OCI-LY7 (cell line): ENCODE measurements around the gene CENPC. TPM values are rescaled to one million over a fixed set of nuclear protein-coding genes. Genes with fewer than 3 reads are reported as not detected.

ENCODE experiments used
- BruUV-seq: library from RNA; stranded (reverse); fragments of 400-500 nt; replicated peaks from 2 replicates; lab custom pipeline; 2021; lab: Mats Ljungman, UMichigan
- CTCF ChIA-PET: fragments of 300-600 bp; sonication (Branson Sonifier 250); formaldehyde crosslinking; loops from one replicate; lab custom pipeline; 2022; ENCODE audit warnings: antibody characterized with exemption; ENCODE audit not compliant: unreplicated experiment; lab: Charles Lee
- POLR2A ChIA-PET: fragments of 300-600 bp; sonication (Branson Sonifier 250); formaldehyde crosslinking; loops from one replicate; lab custom pipeline; 2022; ENCODE audit warnings: antibody characterized with exemption; lab: Charles Lee
- DNase-seq: peaks from one replicate; pipeline ENCODE4 v3.0.0-alpha.2; 2015; ENCODE audit warnings: low spot score
- H2AFZ ChIP-seq: fragments of 200-600 bp; sonication (generic), shearing (Covaris generic); 2 replicates; pipeline ENCODE4 v1.6.1; 2014; ENCODE audit warnings: mild to moderate bottlenecking, antibody characterized with exemption, low read length, moderate library complexity
- H3K27ac ChIP-seq: fragments of 200-600 bp; sonication (generic); 2 replicates; pipeline ENCODE4 v1.5.1; 2014; ENCODE audit warnings: mixed run types, low read depth, mild to moderate bottlenecking, moderate library complexity, low read length, inconsistent platforms; ENCODE audit not compliant: poor library complexity, severe bottlenecking
- H3K36me3 ChIP-seq: fragments of 200-600 bp; sonication (generic); 2 replicates; pipeline ENCODE4 v1.6.1; 2014; ENCODE audit warnings: mild to moderate bottlenecking, antibody characterized with exemption, low read length, moderate library complexity, mixed read lengths; ENCODE audit not compliant: insufficient read depth
- H3K4me1 ChIP-seq: fragments of 200-600 bp; sonication (generic); 2 replicates; pipeline ENCODE4 v1.5.1; 2014; ENCODE audit warnings: mild to moderate bottlenecking, low read length; ENCODE audit not compliant: insufficient read depth, poor library complexity, severe bottlenecking
- H3K4me2 ChIP-seq: fragments of 200-600 bp; sonication (generic); 2 replicates; pipeline ENCODE4 v1.6.1; 2014; ENCODE audit warnings: mild to moderate bottlenecking, low read length
- H3K4me3 ChIP-seq: fragments of 200-600 bp; sonication (generic); 2 replicates; pipeline ENCODE4 v1.5.1; 2014; ENCODE audit warnings: mild to moderate bottlenecking, low read depth, low read length; ENCODE audit not compliant: poor library complexity, severe bottlenecking
- H3K79me2 ChIP-seq: fragments of 200-600 bp; sonication (generic); 2 replicates; pipeline ENCODE4 v1.6.1; 2016; ENCODE audit warnings: low read depth, mild to moderate bottlenecking, low read length, moderate library complexity, mixed read lengths; ENCODE audit not compliant: insufficient read depth
- H3K9me2 ChIP-seq: fragments of 200-600 bp; sonication (generic); 2 replicates; pipeline ENCODE4 v1.6.1; 2016; ENCODE audit warnings: mild to moderate bottlenecking, low read length, mixed read lengths; ENCODE audit not compliant: insufficient read depth
- H3K9me3 ChIP-seq: fragments of 200-600 bp; sonication (generic); 2 replicates; pipeline ENCODE4 v1.6.1; 2014; ENCODE audit warnings: mild to moderate bottlenecking, mixed run types, low read length, mixed read lengths
- H4K20me1 ChIP-seq: fragments of 200-600 bp; sonication (generic); 2 replicates; pipeline ENCODE4 v1.6.1; 2014; ENCODE audit warnings: mild to moderate bottlenecking, antibody characterized with exemption, low read length, moderate library complexity, mixed read lengths; ENCODE audit not compliant: insufficient read depth
- CTCF ChIP-seq: fragments of 200-600 bp; sonication (generic); conservative IDR thresholded peaks from 2 replicates; pipeline ENCODE4 v1.5.1; 2014; ENCODE audit warnings: mild to moderate bottlenecking, antibody characterized with exemption, low read length, moderate library complexity, mixed read lengths
- EZH2phosphoT487 ChIP-seq: fragments of 200-600 bp; sonication (generic); IDR thresholded peaks from 2 replicates; pipeline ENCODE4 v1.6.1; 2018; ENCODE audit warnings: low read depth, borderline replicate concordance, mild to moderate bottlenecking, mixed run types, antibody characterized with exemption, low read length, moderate library complexity, mixed read lengths
- intact Hi-C: fragments of 100-400 bp; cut with micrococcal nuclease; formaldehyde crosslinking; loops from one replicate; pipeline ENCODE4 v1.10.0; 2022; ENCODE audit not compliant: unreplicated experiment
- total RNA-seq, 2 experiments: library from RNA; depleted of rRNA in 1 of 2; stranded (reverse); fragments of >200 nt in 1 of 2; shearing (Covaris generic) in 1 of 2; gene quantifications; 2 replicates each; pipeline ENCODE4 v1.2.3, GENCODE V29; 2014 to 2022

CENPC gene
- total RNA-seq, 2 experiments from 2014 or later, result 46.2 to 55.4 TPM

- no peak overlapping the region for H3K4me2 ChIP-seq
- POLR2A ChIA-PET, result interaction anchor here (0.6 to 3.8 kb wide), 8 partner anchors 9 to 133 kb away, joined by 3 to 18 read pairs (median 4); partner anchors contain the start of genes CENPC and STAP1
- TF ChIP-seq EZH2phosphoT487 (no peak), CTCF (no peak)
- no peak overlapping the region for H3K4me3 ChIP-seq
- no peaks in the 10 kb centered on the region for H4K20me1 ChIP-seq
- no peak for DNase-seq
- peaks cover 93% of the 10 kb centered on the region for H3K79me2 ChIP-seq
- H3K27ac ChIP-seq, result no peak overlapping the region
- peaks cover 77% of the 10 kb centered on the region for H3K36me3 ChIP-seq
- intact Hi-C loops, result no loop called here
- H3K9me2 ChIP-seq, result no peaks in the 10 kb centered on the region
- CTCF ChIA-PET, result no interaction called here
- H2AFZ ChIP-seq, result no peak overlapping the region
- no TSS peak for BruUV-seq
- peaks cover 62% of the 10 kb centered on the region for H3K4me1 ChIP-seq
- H3K9me3 ChIP-seq, result no peaks in the 10 kb centered on the region
Observed at GRCh38 chr4:67568820-67569219, 23.5 kb upstream of the CENPC start.

DNA sequence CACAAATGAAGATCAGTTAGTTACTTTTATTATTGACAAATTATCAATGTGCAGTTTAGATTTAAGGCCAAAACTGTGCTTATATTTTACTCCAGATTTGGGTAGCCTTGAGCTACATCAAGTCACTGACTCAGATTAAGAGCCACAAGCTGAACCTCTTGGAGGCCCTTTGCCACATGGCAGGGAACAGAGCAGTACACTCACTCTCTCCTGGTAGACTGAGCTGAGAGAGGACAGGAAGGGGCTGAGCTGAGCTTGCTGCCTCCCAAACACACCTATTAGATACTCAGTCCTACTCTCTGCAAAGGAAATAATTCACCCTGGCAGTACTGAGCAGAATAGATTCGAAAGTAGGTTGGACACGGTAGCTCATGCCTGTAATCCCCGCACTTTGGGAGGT, 21.0 kb upstream of the CENPC start:
- intact Hi-C loops, result no loop called here
- no peak overlapping the region for H3K4me3 ChIP-seq
- CTCF ChIA-PET, result interaction anchor here (0.9 kb wide), 1 partner anchor 9 kb away, joined by 3 read pairs; no protein-coding TSS in a partner anchor
- DNase-seq, result no peak
- POLR2A ChIA-PET, result interaction anchor here (0.7 to 1.6 kb wide), 8 partner anchors 8 to 135 kb away, joined by 3 to 5 read pairs (median 4); no protein-coding TSS in a partner anchor
- H3K36me3 ChIP-seq, result peaks cover 78% of the 10 kb centered on the region
- no TSS peak for BruUV-seq
- TF ChIP-seq CTCF (no peak), EZH2phosphoT487 (no peak)
- H4K20me1 ChIP-seq, result no peaks in the 10 kb centered on the region
- no peak overlapping the region for H2AFZ ChIP-seq
- peak overlapping the region; percentile 13; the same call in 1 of the 2 replicates for H3K4me2 ChIP-seq
- peaks cover 96% of the 10 kb centered on the region for H3K79me2 ChIP-seq
- no peaks in the 10 kb centered on the region for H3K9me3 ChIP-seq
- peaks cover 53% of the 10 kb centered on the region for H3K4me1 ChIP-seq
- no peaks in the 10 kb centered on the region for H3K9me2 ChIP-seq
- H3K27ac ChIP-seq, result no peak overlapping the region

GRCh38 chr4:67565284-67565683, 20.0 kb upstream of the CENPC start:
- no peaks in the 10 kb centered on the region for H4K20me1 ChIP-seq
- intact Hi-C loops, result no loop called here
- TF ChIP-seq CTCF (no peak), EZH2phosphoT487 (no peak)
- no peaks in the 10 kb centered on the region for H3K9me2 ChIP-seq
- H3K4me1 ChIP-seq, result peaks cover 62% of the 10 kb centered on the region
- H2AFZ ChIP-seq, result no peak overlapping the region
- POLR2A ChIA-PET, result interaction anchor here (1.6 kb wide), 1 partner anchor 11 kb away, joined by 5 read pairs; no protein-coding TSS in a partner anchor
- CTCF ChIA-PET, result no interaction called here
- peaks cover 96% of the 10 kb centered on the region for H3K79me2 ChIP-seq
- H3K36me3 ChIP-seq, result peaks cover 76% of the 10 kb centered on the region
- H3K4me2 ChIP-seq, result no peak overlapping the region
- no peak overlapping the region for H3K27ac ChIP-seq
- no peak for DNase-seq
- no peak overlapping the region for H3K4me3 ChIP-seq
- H3K9me3 ChIP-seq, result no peaks in the 10 kb centered on the region
- BruUV-seq, result no TSS peak
